ENCODE data around the gene LEKR1.

GRCh38 chr3:156981005-156981404, 154.9 kb downstream of the LEKR1 start:
- TF ChIP-seq POLR2A (IDR thresholded peaks at IDR 0.05) (no peak), CTCF (IDR thresholded peaks at IDR 0.05) (no peak)
